GM12873 (cell line): ENCODE results near the gene CCDC57.

ENCODE experiments used
- TF ChIP-seq, protein P1 (sequence below): IDR thresholded peaks from 2 replicates; pipeline ENCODE4 v1.5.1; 2012; ENCODE audit warnings: low read depth, mild to moderate bottlenecking, moderate library complexity, low read length, control low read depth; ENCODE audit not compliant: insufficient read depth; ENCODE audit errors: missing control alignments

Gene CCDC57

DNA sequence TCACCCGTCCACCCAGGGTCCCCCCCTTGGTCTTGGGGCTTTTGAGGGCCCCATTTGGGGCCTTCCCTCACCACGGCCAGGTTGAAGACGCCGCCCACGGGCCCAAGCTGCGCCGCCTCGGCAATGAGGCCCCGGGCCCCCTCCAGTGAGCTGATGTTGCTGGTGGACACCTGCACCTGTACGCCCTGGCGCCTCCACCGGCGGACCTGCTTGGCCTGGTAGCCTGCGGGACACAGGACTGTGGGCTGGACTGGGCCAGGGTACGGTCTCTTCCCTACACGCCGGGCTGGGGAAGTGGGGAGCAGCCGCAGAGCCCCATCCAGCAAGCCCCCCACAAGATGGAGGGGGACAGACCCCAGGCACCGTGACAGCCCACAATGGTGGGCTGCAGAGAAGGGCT lies 130.2 kb downstream of the CCDC57 start:
- TF ChIP-seq, protein P1, sequence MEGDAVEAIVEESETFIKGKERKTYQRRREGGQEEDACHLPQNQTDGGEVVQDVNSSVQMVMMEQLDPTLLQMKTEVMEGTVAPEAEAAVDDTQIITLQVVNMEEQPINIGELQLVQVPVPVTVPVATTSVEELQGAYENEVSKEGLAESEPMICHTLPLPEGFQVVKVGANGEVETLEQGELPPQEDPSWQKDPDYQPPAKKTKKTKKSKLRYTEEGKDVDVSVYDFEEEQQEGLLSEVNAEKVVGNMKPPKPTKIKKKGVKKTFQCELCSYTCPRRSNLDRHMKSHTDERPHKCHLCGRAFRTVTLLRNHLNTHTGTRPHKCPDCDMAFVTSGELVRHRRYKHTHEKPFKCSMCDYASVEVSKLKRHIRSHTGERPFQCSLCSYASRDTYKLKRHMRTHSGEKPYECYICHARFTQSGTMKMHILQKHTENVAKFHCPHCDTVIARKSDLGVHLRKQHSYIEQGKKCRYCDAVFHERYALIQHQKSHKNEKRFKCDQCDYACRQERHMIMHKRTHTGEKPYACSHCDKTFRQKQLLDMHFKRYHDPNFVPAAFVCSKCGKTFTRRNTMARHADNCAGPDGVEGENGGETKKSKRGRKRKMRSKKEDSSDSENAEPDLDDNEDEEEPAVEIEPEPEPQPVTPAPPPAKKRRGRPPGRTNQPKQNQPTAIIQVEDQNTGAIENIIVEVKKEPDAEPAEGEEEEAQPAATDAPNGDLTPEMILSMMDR = no peak

DNA sequence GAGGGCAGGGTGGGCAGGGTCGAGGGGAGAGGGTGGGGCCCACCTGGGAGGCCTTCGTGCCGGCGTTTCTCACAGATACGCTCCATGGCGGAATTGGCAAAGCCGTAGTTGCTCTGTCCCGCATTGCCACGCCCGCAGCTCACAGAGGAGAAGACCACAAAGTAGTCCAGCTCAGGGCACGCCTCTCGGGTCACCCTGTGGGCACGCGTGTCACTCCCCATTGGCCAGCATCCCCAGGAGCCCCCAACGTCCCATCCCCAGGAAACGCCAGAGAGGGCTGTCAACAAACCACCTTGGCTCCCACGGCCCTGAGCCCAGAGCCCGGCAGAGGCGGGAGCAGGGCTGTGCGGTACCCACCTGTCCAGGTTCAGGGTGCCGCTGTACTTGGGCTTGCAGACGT lies 130.7 kb downstream of the CCDC57 start:
- TF ChIP-seq, protein P1 = no peak

DNA sequence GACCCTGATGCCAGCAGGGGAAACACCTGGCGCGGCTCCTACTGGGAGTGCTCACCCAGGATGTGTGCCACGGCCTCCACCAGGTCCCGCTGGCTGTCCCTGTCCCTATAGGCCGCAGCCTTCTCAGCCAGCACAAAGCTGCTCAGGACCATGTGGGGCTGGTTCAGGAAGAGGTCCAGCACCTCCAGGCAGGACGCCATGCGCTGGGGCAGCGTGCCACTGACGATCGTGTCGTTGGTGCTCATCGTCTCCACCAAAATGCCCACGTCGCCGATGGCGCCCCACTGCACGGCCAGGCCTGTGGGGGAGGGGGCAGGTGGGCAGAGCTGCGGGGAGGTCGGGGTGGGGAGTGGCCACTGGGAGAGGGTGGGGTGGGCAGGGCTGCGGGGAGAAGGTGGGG lies 131.1 kb downstream of the CCDC57 start:
- TF ChIP-seq, protein P1 = no peak

DNA sequence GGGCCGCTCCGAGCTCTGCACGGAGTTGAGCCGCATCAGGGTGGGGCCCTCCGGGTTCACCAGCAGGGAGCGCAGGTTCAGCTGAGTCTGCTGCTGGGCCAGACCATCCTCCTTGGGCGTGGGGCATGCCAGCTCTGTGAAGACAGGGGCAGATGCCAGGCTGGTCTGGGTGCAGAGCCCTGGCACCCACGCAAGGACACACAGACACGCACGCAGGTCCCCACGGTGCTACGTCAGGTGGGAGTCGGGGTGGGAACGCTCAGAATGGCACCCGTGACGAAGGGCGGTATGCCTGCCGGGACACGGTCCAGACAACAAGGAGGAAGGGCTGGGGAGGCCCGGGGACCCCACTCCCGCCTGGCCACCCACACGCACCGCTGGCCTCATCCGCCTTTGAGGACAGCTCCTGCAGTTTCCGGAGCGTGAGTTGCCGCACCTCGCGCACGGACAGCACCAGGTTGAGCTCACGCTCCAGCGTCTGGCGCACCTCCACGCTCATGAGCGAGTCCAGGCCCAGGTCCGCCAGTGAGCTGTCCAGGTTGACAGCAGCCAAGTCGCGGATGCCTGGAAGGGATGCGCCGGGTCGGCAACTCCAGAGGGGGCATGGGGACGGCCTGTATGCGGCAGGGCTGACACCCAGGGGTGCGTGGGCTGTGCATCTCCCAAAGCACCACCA lies 131.7 kb downstream of the CCDC57 start:
- TF ChIP-seq, protein P1 = no peak

DNA sequence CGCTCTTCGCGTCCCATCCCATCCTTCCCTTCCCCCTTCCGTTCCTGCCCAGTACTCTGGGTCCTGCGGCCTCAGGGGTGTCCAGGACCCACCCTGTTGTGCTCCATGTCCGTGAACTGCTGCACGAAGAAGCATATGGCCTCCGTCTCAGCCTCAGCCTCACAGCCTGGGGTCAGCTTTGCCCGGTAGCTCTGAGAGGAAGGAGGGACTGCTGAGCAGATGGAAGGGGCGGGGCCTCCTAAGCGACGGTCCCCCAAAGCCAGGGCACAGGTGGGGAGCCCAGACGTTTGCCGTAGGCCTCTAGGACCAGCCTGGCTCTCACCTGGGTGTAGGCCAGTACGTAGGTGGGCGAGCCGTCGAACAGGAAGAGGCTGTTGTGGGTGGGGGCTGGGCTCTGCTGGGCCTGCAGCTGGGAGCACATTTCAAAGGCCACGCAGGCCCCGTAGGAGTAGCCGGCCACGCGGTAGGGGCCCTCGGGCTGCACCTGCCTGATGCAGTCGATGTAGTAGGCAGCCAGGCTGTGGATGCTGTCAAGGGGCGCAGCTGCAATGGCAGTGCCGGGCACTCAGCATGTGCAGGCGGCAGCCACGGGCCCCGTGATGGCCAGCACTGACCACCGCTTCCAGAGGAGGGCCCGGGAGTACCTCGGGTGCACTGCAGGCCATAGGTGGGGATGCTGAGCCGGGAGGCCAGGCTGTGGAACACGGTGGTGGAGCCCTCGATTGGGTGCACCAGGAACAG lies 132.4 kb downstream of the CCDC57 start:
- TF ChIP-seq, protein P1 = no peak

DNA sequence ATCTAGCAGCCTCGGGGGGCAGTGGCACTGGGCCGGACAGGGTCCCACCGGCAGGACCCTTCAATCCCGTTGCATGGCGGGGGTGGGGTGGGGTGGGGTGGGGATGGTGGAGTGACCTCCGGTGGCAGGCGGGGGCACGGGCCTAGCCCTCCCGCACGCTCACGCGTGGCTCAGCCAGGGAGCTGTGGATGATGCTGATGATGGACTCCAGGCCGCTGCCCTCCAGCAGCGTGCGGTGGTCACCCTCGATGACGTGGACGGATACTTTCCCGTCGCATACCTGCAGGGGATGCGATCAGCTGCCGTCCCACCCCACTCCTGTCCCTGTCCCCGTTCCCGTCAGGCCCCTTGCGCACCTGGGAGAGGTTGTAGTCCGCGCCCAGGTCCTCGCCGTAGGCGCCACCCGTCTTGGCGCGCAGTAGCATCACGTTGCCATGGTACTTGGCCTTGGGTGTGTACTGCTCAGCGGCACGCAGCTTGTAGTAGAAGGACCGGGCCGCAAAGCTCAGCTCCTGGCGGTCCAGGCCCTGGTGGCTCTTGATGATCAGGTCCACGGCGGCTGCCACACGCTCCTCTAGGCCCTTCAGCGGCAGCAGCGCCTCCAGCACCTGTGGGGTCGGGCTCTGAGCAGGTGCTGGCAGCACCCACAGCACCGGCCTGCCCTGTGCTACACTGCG lies 133.5 kb downstream of the CCDC57 start:
- TF ChIP-seq, protein P1 = no peak

DNA sequence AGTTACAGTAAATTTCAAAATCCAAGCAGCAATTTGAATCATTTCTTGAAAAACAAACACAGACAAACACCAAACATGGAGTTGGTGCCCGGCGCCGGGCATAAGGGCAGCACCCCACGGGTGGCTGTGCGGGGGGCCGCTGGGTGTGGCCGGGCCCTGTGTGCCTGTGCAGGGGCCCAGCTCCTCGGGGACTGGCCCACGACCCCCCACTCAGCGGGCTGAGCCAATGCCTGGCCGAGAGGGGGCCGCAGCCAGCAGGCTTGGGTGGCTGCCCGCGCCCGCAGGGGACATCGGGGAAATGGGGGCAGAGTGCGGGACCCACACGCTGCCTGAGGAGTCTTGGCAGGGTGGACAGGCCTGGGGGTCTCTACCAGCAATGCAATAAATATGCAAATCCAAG lies 134.2 kb downstream of the CCDC57 start:
- TF ChIP-seq, protein P1 = no peak
